A549 (cell line): ENCODE results near the gene HOXC12. TPM values are rescaled to one million over a fixed set of nuclear protein-coding genes. Genes with fewer than 3 reads are reported as not detected.
A peak's percentile ranks its signal among the peaks of the same experiment; 100 is the strongest.

Experiments used
- ATAC-seq, 2 experiments: fragments of 200-7000 bp in 1 of 2; fragments of >200 bp in 1 of 2; cut with Nextera tagmentation in 1 of 2; cut with Tn5 transposase in 1 of 2; 3 replicates each; pipeline versions ENCODE4 v1.8.0 to v1.9.1; 2018 to 2020; ENCODE audit warnings: mild to moderate bottlenecking in 1 of 2, moderate library complexity in 1 of 2
- CTCF ChIA-PET: fragments of 300-600 bp; sonication (Branson Sonifier 250); formaldehyde crosslinking; extraction: SDS; loops from one replicate; lab custom pipeline; 2021; ENCODE audit warnings: antibody characterized with exemption, inconsistent platforms; lab: Yijun Ruan, JAX
- POLR2A ChIA-PET: fragments of 350-600 bp; formaldehyde crosslinking; extraction: SDS; loops from one replicate; lab custom pipeline; 2021; ENCODE audit warnings: antibody characterized with exemption, inconsistent platforms; lab: Yijun Ruan, JAX
- DNase-seq, 2 experiments: peaks; one replicate each; pipeline versions ENCODE4 v3.0.0 to v3.0.0-alpha.2; 2011 to 2016; ENCODE audit warnings: low read depth in 1 of 2, low spot score in 1 of 2
- FAIRE-seq: peaks from 2 replicates; lab custom pipeline; 2011; peaks lifted over from hg19 to GRCh38; lab: Jason Lieb, UNC
- H3K27ac ChIP-seq, 2 experiments: fragments of >200 bp; sonication (Bioruptor Twin); formaldehyde crosslinking; 3 replicates each; pipeline ENCODE4 v1.5.1; 2016 to 2017
- H3K4me1 ChIP-seq: fragments of >200 bp; sonication (Bioruptor Twin); formaldehyde crosslinking; 3 replicates; pipeline ENCODE4 v1.6.1; 2016
- H3K4me2 ChIP-seq: fragments of >200 bp; sonication (Bioruptor Twin); formaldehyde crosslinking; 3 replicates; pipeline ENCODE4 v1.6.1; 2016
- H3K4me3 ChIP-seq: fragments of >200 bp; sonication (Bioruptor Twin); formaldehyde crosslinking; 3 replicates; pipeline ENCODE4 v1.5.1; 2016
- H3K9me3 ChIP-seq: fragments of >200 bp; sonication (Bioruptor Twin); formaldehyde crosslinking; 3 replicates; pipeline ENCODE4 v1.6.1; 2016
- BHLHE40 ChIP-seq: IDR thresholded peaks from 2 replicates; pipeline ENCODE4 v1.6.1; 2012; ENCODE audit warnings: low read depth, low read length, inconsistent platforms
- CBX2 ChIP-seq: fragments of 200-600 bp; sonication (generic); IDR thresholded peaks from 2 replicates; pipeline ENCODE4 v1.6.1; 2016; ENCODE audit warnings: low read depth, mild to moderate bottlenecking, borderline replicate concordance
- CEBPB ChIP-seq, 2 experiments: fragments of >200 bp in 1 of 2; sonication (Bioruptor Twin) in 1 of 2; formaldehyde crosslinking in 1 of 2; IDR thresholded peaks; 2 replicates each; pipeline ENCODE4 v1.6.1; 2012 to 2016
- EHF ChIP-seq: fragments of 250-450 bp; sonication (Bioruptor Pico); IDR thresholded peaks from 2 replicates; pipeline ENCODE4 v1.5.0; 2020; ENCODE audit warnings: mild to moderate bottlenecking
- EP300 ChIP-seq, 2 experiments: fragments of >200 bp; sonication (Bioruptor Twin); formaldehyde crosslinking; IDR thresholded peaks; 2 replicates in 1 of 2; 3 replicates in 1 of 2; pipeline ENCODE4 v1.6.1; 2016 to 2017
- FOSB ChIP-seq: fragments of 250-450 bp; sonication (Bioruptor Pico); IDR thresholded peaks from 2 replicates; pipeline ENCODE4 v1.5.0; 2020; ENCODE audit warnings: mild to moderate bottlenecking, moderate library complexity
- FOSL2 ChIP-seq, 2 experiments: fragments of 450-650 bp in 1 of 2; fragments of >200 bp in 1 of 2; sonication (Bioruptor Twin) in 1 of 2; formaldehyde crosslinking; IDR thresholded peaks; 2 replicates each; pipeline versions ENCODE4 v1.5.0 to v1.6.1; 2016 to 2020; ENCODE audit warnings: mild to moderate bottlenecking in 1 of 2, moderate library complexity in 1 of 2
- FOXS1 ChIP-seq: fragments of 250-450 bp; sonication (Bioruptor Pico); IDR thresholded peaks from 2 replicates; pipeline ENCODE4 v1.5.0; 2020; ENCODE audit warnings: mild to moderate bottlenecking, moderate library complexity
- GATA3 ChIP-seq: IDR thresholded peaks from 2 replicates; pipeline ENCODE4 v1.6.1; 2012; ENCODE audit warnings: borderline replicate concordance
- HEYL ChIP-seq: fragments of 250-450 bp; sonication (Bioruptor Pico); IDR thresholded peaks from 2 replicates; pipeline ENCODE4 v1.8.0; 2021; ENCODE audit warnings: mild to moderate bottlenecking, moderate library complexity
- HMGXB4 ChIP-seq: fragments of 250-450 bp; sonication (Bioruptor Pico); IDR thresholded peaks from 2 replicates; pipeline ENCODE4 v1.5.0; 2021; ENCODE audit warnings: mild to moderate bottlenecking, moderate library complexity, borderline replicate concordance
- HOXA7 ChIP-seq: fragments of 250-450 bp; sonication (Bioruptor Pico); IDR thresholded peaks from 2 replicates; pipeline ENCODE4 v1.5.0; 2020; ENCODE audit warnings: mild to moderate bottlenecking, moderate library complexity
- JUN ChIP-seq, 2 experiments: fragments of >200 bp; sonication (Bioruptor Twin); formaldehyde crosslinking; IDR thresholded peaks; 2 replicates in 1 of 2; 3 replicates in 1 of 2; pipeline ENCODE4 v1.6.1; 2016 to 2017
- JUNB ChIP-seq: fragments of >200 bp; sonication (Bioruptor Twin); formaldehyde crosslinking; IDR thresholded peaks from 2 replicates; pipeline ENCODE4 v1.6.1; 2016
- MAX ChIP-seq: IDR thresholded peaks from 2 replicates; pipeline ENCODE4 v1.6.1; 2012
- MAZ ChIP-seq: fragments of 150-350 bp; IDR thresholded peaks from 2 replicates; pipeline ENCODE4 v1.6.1; 2014; ENCODE audit warnings: antibody characterized with exemption, low read depth, low read length, borderline replicate concordance
- MYC ChIP-seq: IDR thresholded peaks from 2 replicates; pipeline ENCODE4 v1.6.1; 2012; ENCODE audit warnings: mild to moderate bottlenecking, inconsistent platforms, low read length, improper control_type of control experiment, borderline replicate concordance
- RAD21 ChIP-seq, 2 experiments: fragments of >200 bp in 1 of 2; sonication (Bioruptor Twin) in 1 of 2; formaldehyde crosslinking in 1 of 2; IDR thresholded peaks in 1 of 2; conservative IDR thresholded peaks in 1 of 2; 2 replicates in 1 of 2; 3 replicates in 1 of 2; pipeline ENCODE4 v1.6.1; 2012 to 2018; ENCODE audit warnings: inconsistent platforms in 1 of 2
- RFX5 ChIP-seq: fragments of 450-650 bp; IDR thresholded peaks from 2 replicates; pipeline ENCODE4 v1.7.1; 2014; ENCODE audit warnings: antibody characterized with exemption, mild to moderate bottlenecking, moderate library complexity
- SMC3 ChIP-seq: fragments of >200 bp; sonication (Bioruptor Twin); formaldehyde crosslinking; IDR thresholded peaks from 3 replicates; pipeline ENCODE4 v1.6.1; 2018; ENCODE audit warnings: inconsistent platforms
- WGBS: methylation state at CpG from one replicate; pipeline ENCODE4 v1.1.6; 2017; ENCODE audit errors: missing lambda C conversion rate; 5-methylcytosine and 5-hydroxymethylcytosine counted together
- polyA plus RNA-seq, 4 experiments: library from polyadenylated mRNA; depleted of rRNA in 3 of 4; stranded (reverse); fragments of >200 nt; fragmentation: RNase III in 1 of 4; extraction: RNeasy Plus Mini Kit Qiagen cat#74134 plus additional on column Dnase treatment in 1 of 4; gene quantifications; 2 replicates in 3 of 4; 3 replicates in 1 of 4; pipeline ENCODE4 v1.2.3, GENCODE V29; 2011 to 2017
- TF ChIP-seq, protein P1 (sequence below): fragments of >200 bp; sonication (Bioruptor Twin); formaldehyde crosslinking; IDR thresholded peaks from 3 replicates; pipeline ENCODE4 v1.5.1; 2016
- TF ChIP-seq, protein P2 (sequence below): fragments of >200 bp; sonication (Bioruptor Twin); formaldehyde crosslinking; IDR thresholded peaks from 2 replicates; pipeline ENCODE4 v1.6.1; 2016
- TF ChIP-seq, protein P3 (sequence below): IDR thresholded peaks from 2 replicates; pipeline ENCODE4 v1.6.1; 2012; ENCODE audit warnings: low read depth, borderline replicate concordance
- TF ChIP-seq, protein P4 (sequence below): fragments of 450-650 bp; IDR thresholded peaks from 2 replicates; pipeline ENCODE4 v1.6.1; 2014; ENCODE audit warnings: antibody characterized with exemption

The HOXC12 gene
- polyA plus RNA-seq, 2 of the 4 experiments (the other 2 are of a cell fraction): not detected

GRCh38 chr12:53983950-53984572 lies 29.4 kb downstream of the HOXC12 start (continued):
- no peak for TF ChIP-seq MAZ
- no peak for TF ChIP-seq EP300 (IDR thresholded peaks at IDR 0.05)
- TF ChIP-seq CEBPB (IDR thresholded peaks at IDR 0.05): no peak
- no peak for TF ChIP-seq CBX2

GRCh38 chr12:53984901-53985691 lies 30.4 kb downstream of the HOXC12 start, which contains the start of gene HOXC10:
Gene HOXC10, plus strand, starts transcription at chr12:53985146. Its CDS starts 114 bp downstream, at chr12:53985260.
- DNase-seq: peak; percentile 93 to 97
- peaks cover 24% of the 10 kb centered on the region for H3K4me1 ChIP-seq
- TF ChIP-seq FOSB (CRISPR knock-in tag) (no peak), RFX5 (no peak), CEBPB (IDR thresholded peaks at IDR 0.05) (no peak), SMC3 (peak; percentile 83), JUN (IDR thresholded peaks at IDR 0.05) (peak in 1 of 2 experiments; percentile 57; a peak in 1 of 5 replicates), HMGXB4 (no peak), CBX2 (no peak), FOXS1 (no peak), HOXA7 (no peak), EHF (CRISPR knock-in tag) (no peak), FOSL2 (IDR thresholded peaks at IDR 0.05) (peak; percentile 62), FOSL2 (CRISPR knock-in tag; IDR thresholded peaks at IDR 0.05) (peak; percentile 92), HEYL (no peak), GATA3 (0 out of 2 replicates have a peak, but pooled peaks have one; percentile 14), JUNB (0 out of 2 replicates have a peak, but pooled peaks have one; percentile 17), MAX (peak; percentile 87), BHLHE40 (no peak), MYC (no peak), RAD21 (conservative IDR thresholded peaks at IDR 0.05 in 1 of 2, IDR thresholded peaks at IDR 0.05 in 1 of 2) (peak; percentile 90 to 94), MAZ (0 out of 2 replicates have a peak, but pooled peaks have one; percentile 55)
- TF ChIP-seq, protein P1, sequence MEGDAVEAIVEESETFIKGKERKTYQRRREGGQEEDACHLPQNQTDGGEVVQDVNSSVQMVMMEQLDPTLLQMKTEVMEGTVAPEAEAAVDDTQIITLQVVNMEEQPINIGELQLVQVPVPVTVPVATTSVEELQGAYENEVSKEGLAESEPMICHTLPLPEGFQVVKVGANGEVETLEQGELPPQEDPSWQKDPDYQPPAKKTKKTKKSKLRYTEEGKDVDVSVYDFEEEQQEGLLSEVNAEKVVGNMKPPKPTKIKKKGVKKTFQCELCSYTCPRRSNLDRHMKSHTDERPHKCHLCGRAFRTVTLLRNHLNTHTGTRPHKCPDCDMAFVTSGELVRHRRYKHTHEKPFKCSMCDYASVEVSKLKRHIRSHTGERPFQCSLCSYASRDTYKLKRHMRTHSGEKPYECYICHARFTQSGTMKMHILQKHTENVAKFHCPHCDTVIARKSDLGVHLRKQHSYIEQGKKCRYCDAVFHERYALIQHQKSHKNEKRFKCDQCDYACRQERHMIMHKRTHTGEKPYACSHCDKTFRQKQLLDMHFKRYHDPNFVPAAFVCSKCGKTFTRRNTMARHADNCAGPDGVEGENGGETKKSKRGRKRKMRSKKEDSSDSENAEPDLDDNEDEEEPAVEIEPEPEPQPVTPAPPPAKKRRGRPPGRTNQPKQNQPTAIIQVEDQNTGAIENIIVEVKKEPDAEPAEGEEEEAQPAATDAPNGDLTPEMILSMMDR: peak; percentile 84
- TF ChIP-seq, protein P2, sequence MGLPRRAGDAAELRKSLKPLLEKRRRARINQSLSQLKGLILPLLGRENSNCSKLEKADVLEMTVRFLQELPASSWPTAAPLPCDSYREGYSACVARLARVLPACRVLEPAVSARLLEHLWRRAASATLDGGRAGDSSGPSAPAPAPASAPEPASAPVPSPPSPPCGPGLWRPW: no peak
- TF ChIP-seq, protein P3, sequence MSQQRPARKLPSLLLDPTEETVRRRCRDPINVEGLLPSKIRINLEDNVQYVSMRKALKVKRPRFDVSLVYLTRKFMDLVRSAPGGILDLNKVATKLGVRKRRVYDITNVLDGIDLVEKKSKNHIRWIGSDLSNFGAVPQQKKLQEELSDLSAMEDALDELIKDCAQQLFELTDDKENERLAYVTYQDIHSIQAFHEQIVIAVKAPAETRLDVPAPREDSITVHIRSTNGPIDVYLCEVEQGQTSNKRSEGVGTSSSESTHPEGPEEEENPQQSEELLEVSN: peak; percentile 82; the same call in 1 of the 2 replicates
- TF ChIP-seq, protein P4, sequence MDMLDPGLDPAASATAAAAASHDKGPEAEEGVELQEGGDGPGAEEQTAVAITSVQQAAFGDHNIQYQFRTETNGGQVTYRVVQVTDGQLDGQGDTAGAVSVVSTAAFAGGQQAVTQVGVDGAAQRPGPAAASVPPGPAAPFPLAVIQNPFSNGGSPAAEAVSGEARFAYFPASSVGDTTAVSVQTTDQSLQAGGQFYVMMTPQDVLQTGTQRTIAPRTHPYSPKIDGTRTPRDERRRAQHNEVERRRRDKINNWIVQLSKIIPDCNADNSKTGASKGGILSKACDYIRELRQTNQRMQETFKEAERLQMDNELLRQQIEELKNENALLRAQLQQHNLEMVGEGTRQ: peak; percentile 86
- H3K9me3 ChIP-seq: no peaks in the 10 kb centered on the region
- peak; percentile 51 for FAIRE-seq
- peak within 1 kb of the TSS; percentile 88 to 89 for H3K27ac ChIP-seq
- ChIA-PET CTCF (interaction anchor here (0.6 to 5.8 kb wide), 55 partner anchors 8 to 378 kb away, joined by 3 to 171 read pairs (median 6); partner anchors contain the start of genes CALCOCO1, HOTAIR, HOXC11 and HOXC12), POLR2A (interaction anchor here (0.6 to 1.2 kb wide), 8 partner anchors 10 to 269 kb away, joined by 3 to 5 read pairs (median 4); partner anchors contain the start of genes HOXC11, HOXC13 and HOXC9)
- 20% methylated on average over 40 of the region's 55 CpGs for WGBS
- peak within 1 kb of the TSS; percentile 60 for H3K4me3 ChIP-seq
- peak within 1 kb of the TSS; percentile 98 for H3K4me2 ChIP-seq
- peak; percentile 74 to 83 for ATAC-seq
